Measurements from ENCODE around the gene VGLL4.

DNA sequence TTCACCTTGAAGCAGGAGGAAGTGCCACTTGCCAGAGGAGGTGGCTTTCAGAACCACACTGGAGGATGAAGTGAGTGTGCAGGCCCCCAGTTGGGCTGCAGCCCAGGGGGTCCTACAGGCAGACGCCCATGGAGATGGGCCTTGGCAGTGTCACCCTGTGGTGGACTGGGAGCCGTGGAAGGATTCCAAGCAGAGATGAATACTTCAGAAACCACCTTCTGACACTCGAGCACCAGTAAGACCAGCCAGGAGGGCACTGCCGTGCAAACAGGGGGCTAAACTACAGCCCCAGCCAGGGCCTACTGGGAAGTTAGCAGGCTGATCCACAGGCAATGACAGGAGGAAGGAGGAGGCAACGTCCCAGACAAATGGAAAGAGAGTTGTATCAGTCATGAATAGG is 55.4 kb downstream of the VGLL4 start:
- TF ChIP-seq, protein P1, sequence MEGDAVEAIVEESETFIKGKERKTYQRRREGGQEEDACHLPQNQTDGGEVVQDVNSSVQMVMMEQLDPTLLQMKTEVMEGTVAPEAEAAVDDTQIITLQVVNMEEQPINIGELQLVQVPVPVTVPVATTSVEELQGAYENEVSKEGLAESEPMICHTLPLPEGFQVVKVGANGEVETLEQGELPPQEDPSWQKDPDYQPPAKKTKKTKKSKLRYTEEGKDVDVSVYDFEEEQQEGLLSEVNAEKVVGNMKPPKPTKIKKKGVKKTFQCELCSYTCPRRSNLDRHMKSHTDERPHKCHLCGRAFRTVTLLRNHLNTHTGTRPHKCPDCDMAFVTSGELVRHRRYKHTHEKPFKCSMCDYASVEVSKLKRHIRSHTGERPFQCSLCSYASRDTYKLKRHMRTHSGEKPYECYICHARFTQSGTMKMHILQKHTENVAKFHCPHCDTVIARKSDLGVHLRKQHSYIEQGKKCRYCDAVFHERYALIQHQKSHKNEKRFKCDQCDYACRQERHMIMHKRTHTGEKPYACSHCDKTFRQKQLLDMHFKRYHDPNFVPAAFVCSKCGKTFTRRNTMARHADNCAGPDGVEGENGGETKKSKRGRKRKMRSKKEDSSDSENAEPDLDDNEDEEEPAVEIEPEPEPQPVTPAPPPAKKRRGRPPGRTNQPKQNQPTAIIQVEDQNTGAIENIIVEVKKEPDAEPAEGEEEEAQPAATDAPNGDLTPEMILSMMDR (conservative IDR thresholded peaks at IDR 0.05; ENCODE audit: low read depth, low read length) = no peak
- TF ChIP-seq EZH2 (IDR thresholded peaks at IDR 0.05; ENCODE audit: low read length, unreplicated experiment) = no peak

All from PC-3 (cell line).